ENCODE results near the gene TCTN2.

Gene TCTN2

GRCh38 chr12:123731596-123731995 is 60.7 kb downstream of the TCTN2 start:
- H4K5ac ChIP-seq (ENCODE audit: low read length): no peak overlapping the region
- H3K79me1 ChIP-seq (ENCODE audit: low read length): peaks cover 1% of the 10 kb centered on the region
- H3K23ac ChIP-seq (ENCODE audit: low read length): no peak overlapping the region
- H3K56ac ChIP-seq (ENCODE audit: low read length): peak overlapping the region; percentile 67
- no peak overlapping the region for H2BK5ac ChIP-seq (ENCODE audit: low read length)
- H3K18ac ChIP-seq (ENCODE audit: low read length): no peak overlapping the region
- no peak overlapping the region for H2BK15ac ChIP-seq (replicated peaks; ENCODE audit: low read depth)
- H2BK120ac ChIP-seq (ENCODE audit: low read depth, low read length): no peak overlapping the region
- H3K4me2 ChIP-seq (ENCODE audit: low read length): no peak overlapping the region
- peak; percentile 56 for DNase-seq
- no peak overlapping the region for H3K9ac ChIP-seq (ENCODE audit: low read length)
- H3K4me3 ChIP-seq (ENCODE audit: low read length): no peak overlapping the region
- no peak overlapping the region for H2AK5ac ChIP-seq (ENCODE audit: low read length)
- H3K79me2 ChIP-seq (ENCODE audit: control insufficient read depth, insufficient read depth, low read length): no peaks in the 10 kb centered on the region
- no peak overlapping the region for H3K4ac ChIP-seq (ENCODE audit: low read depth, low read length)
- WGBS (ENCODE audit: extremely low coverage, insufficient coverage, low lambda C conversion rate): no CpG with 5 or more reads among the region's 2 CpGs
- H3K36me3 ChIP-seq (ENCODE audit: control insufficient read depth, insufficient read depth, low read length): peaks cover 17% of the 10 kb centered on the region
- no peak overlapping the region for H4K8ac ChIP-seq (ENCODE audit: low read depth, low read length)
- H3K4me1 ChIP-seq (ENCODE audit: control insufficient read depth, low read depth, low read length): peaks cover 2% of the 10 kb centered on the region
- H3K27ac ChIP-seq (ENCODE audit: low read depth, low read length): peak overlapping the region; percentile 75
- no peaks in the 10 kb centered on the region for H3K27me3 ChIP-seq (ENCODE audit: insufficient read depth, low read length, poor library complexity)

DNA sequence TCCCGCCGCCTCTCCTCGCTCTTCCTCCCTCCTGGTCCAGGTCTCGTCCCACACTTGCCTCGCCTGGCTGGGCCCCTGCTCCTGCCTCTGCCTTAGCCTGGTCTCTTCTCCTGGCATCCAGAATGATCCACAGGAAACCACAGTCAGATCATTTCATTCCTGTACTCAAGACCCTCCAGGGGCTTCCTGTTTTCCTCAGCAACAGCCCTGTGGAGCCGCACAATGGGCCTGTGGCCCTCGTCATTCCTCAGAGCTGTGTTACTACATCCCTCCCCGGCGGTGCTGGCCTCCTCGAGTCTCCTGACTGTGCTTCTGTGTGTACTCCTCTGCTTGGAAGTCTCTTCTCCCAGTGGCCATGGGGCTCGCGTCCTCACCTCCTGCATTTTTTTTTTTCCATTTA is 61.3 kb downstream of the TCTN2 start:
- H3K56ac ChIP-seq (ENCODE audit: low read length): no peak overlapping the region
- DNase-seq: peak; percentile 47
- H3K79me1 ChIP-seq (ENCODE audit: low read length): peaks cover 1% of the 10 kb centered on the region
- no peak overlapping the region for H3K18ac ChIP-seq (ENCODE audit: low read length)
- whole genome bisulfite sequencing (ENCODE audit: extremely low coverage, insufficient coverage, low lambda C conversion rate): no CpG with 5 or more reads among the region's 12 CpGs
- H2BK15ac ChIP-seq (replicated peaks; ENCODE audit: low read depth): no peak overlapping the region
- no peak overlapping the region for H3K4me3 ChIP-seq (ENCODE audit: low read length)
- peaks cover 22% of the 10 kb centered on the region for H3K36me3 ChIP-seq (ENCODE audit: control insufficient read depth, insufficient read depth, low read length)
- H2BK120ac ChIP-seq (ENCODE audit: low read depth, low read length): no peak overlapping the region
- H3K23ac ChIP-seq (ENCODE audit: low read length): no peak overlapping the region
- H3K27ac ChIP-seq (ENCODE audit: low read depth, low read length): peak overlapping the region; percentile 75
- no peak overlapping the region for H3K4ac ChIP-seq (ENCODE audit: low read depth, low read length)
- no peak overlapping the region for H2AK5ac ChIP-seq (ENCODE audit: low read length)
- H4K5ac ChIP-seq (ENCODE audit: low read length): no peak overlapping the region
- no peak overlapping the region for H3K4me2 ChIP-seq (ENCODE audit: low read length)
- H2BK5ac ChIP-seq (ENCODE audit: low read length): no peak overlapping the region
- H3K79me2 ChIP-seq (ENCODE audit: control insufficient read depth, insufficient read depth, low read length): no peaks in the 10 kb centered on the region
- H3K27me3 ChIP-seq (ENCODE audit: insufficient read depth, low read length, poor library complexity): no peaks in the 10 kb centered on the region
- no peak overlapping the region for H3K9ac ChIP-seq (ENCODE audit: low read length)
- peaks cover 2% of the 10 kb centered on the region for H3K4me1 ChIP-seq (ENCODE audit: control insufficient read depth, low read depth, low read length)
- no peak overlapping the region for H4K8ac ChIP-seq (ENCODE audit: low read depth, low read length)

GRCh38 chr12:123733229-123733628 is 62.3 kb downstream of the TCTN2 start:
- Histone ChIP-seq H2AK5ac (ENCODE audit: low read length) (no peak overlapping the region), H2BK120ac (ENCODE audit: low read depth, low read length) (no peak overlapping the region), H3K36me3 (ENCODE audit: control insufficient read depth, insufficient read depth, low read length) (peaks cover 19% of the 10 kb centered on the region), H3K23ac (ENCODE audit: low read length) (no peak overlapping the region), H3K4me3 (ENCODE audit: low read length) (no peak overlapping the region), H3K4me1 (ENCODE audit: control insufficient read depth, low read depth, low read length) (peaks cover 2% of the 10 kb centered on the region), H2BK5ac (ENCODE audit: low read length) (no peak overlapping the region), H2BK15ac (replicated peaks; ENCODE audit: low read depth) (no peak overlapping the region), H3K9ac (ENCODE audit: low read length) (no peak overlapping the region), H3K79me2 (ENCODE audit: control insufficient read depth, insufficient read depth, low read length) (no peaks in the 10 kb centered on the region), H3K27me3 (ENCODE audit: insufficient read depth, low read length, poor library complexity) (no peaks in the 10 kb centered on the region), H3K18ac (ENCODE audit: low read length) (no peak overlapping the region), H3K4ac (ENCODE audit: low read depth, low read length) (no peak overlapping the region), H3K79me1 (ENCODE audit: low read length) (peaks cover 1% of the 10 kb centered on the region), H3K27ac (ENCODE audit: low read depth, low read length) (no peak overlapping the region), H3K56ac (ENCODE audit: low read length) (no peak overlapping the region), H4K5ac (ENCODE audit: low read length) (no peak overlapping the region), H3K4me2 (ENCODE audit: low read length) (no peak overlapping the region), H4K8ac (ENCODE audit: low read depth, low read length) (no peak overlapping the region)
- no CpG with 5 or more reads among the region's 10 CpGs for WGBS (ENCODE audit: extremely low coverage, insufficient coverage, low lambda C conversion rate)
- DNase-seq: no peak

DNA sequence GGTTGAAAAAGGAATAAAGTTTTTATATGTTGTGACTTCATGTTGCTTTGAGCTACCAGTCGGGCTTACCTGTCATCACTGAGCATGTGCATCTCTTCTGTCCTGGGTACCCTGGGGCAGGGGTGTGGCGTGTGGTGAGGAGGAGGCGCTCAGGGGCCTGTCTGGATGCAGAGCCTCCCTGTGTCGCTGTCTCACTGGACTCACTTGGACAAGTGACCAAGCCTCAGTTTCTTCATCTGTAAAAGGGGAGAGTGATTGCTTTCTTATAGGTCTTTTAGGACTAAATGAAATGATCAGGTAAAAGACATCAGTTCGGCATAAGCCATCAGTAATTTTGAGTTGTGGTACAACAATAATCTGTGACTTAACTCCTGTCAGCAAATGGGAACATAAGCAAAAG is 63.4 kb downstream of the TCTN2 start:
- H3K79me2 ChIP-seq (ENCODE audit: control insufficient read depth, insufficient read depth, low read length): no peaks in the 10 kb centered on the region
- H3K4ac ChIP-seq (ENCODE audit: low read depth, low read length): no peak overlapping the region
- no peak overlapping the region for H3K27ac ChIP-seq (ENCODE audit: low read depth, low read length)
- no peak for DNase-seq
- no peak overlapping the region for H4K5ac ChIP-seq (ENCODE audit: low read length)
- no peak overlapping the region for H4K8ac ChIP-seq (ENCODE audit: low read depth, low read length)
- H2BK5ac ChIP-seq (ENCODE audit: low read length): no peak overlapping the region
- no peak overlapping the region for H2AK5ac ChIP-seq (ENCODE audit: low read length)
- no peak overlapping the region for H3K56ac ChIP-seq (ENCODE audit: low read length)
- H3K4me1 ChIP-seq (ENCODE audit: control insufficient read depth, low read depth, low read length): peaks cover 2% of the 10 kb centered on the region
- no peak overlapping the region for H3K23ac ChIP-seq (ENCODE audit: low read length)
- peaks cover 23% of the 10 kb centered on the region for H3K36me3 ChIP-seq (ENCODE audit: control insufficient read depth, insufficient read depth, low read length)
- WGBS (ENCODE audit: extremely low coverage, insufficient coverage, low lambda C conversion rate): no CpG with 5 or more reads among the region's 5 CpGs
- no peak overlapping the region for H3K4me3 ChIP-seq (ENCODE audit: low read length)
- no peak overlapping the region for H3K18ac ChIP-seq (ENCODE audit: low read length)
- H3K27me3 ChIP-seq (ENCODE audit: insufficient read depth, low read length, poor library complexity): no peaks in the 10 kb centered on the region
- peaks cover under 1% of the 10 kb centered on the region for H3K79me1 ChIP-seq (ENCODE audit: low read length)
- no peak overlapping the region for H3K9ac ChIP-seq (ENCODE audit: low read length)
- no peak overlapping the region for H2BK15ac ChIP-seq (replicated peaks; ENCODE audit: low read depth)
- H3K4me2 ChIP-seq (ENCODE audit: low read length): no peak overlapping the region
- H2BK120ac ChIP-seq (ENCODE audit: low read depth, low read length): no peak overlapping the region

DNA sequence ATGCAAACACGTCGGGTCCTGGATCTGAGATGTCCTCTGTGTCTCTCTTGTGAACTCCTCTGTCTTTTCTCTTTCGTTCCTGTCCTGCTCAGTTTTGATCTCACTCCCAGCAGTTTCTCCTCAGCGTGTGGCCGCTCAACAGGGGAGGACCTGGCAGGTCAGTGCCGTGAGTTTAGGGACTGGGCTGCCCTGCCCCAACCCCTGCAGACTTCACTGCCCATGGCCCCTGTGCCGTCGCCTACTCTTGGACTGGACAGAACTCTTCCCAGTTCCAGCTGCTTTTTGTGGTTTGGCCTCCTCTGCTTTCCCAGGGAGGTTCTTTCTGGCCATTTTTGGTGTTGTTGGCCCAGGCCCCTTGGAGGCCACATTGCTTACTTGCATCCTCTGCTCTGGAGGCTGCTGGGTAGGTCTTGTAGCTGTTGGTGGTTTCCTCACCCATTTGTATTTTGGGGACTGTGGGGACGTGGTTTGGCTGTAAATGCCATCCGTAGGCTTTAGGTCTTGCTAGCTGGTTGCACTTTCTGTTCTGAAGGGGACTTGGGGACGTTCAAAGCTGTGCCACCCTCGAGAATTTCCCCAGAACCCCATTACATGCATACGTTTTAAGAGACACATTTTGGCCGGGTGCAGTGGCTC is 71.1 kb downstream of the TCTN2 start:
- Histone ChIP-seq H3K4me3 (ENCODE audit: low read length) (no peak overlapping the region), H4K8ac (ENCODE audit: low read depth, low read length) (no peak overlapping the region), H3K4ac (ENCODE audit: low read depth, low read length) (no peak overlapping the region), H3K4me1 (ENCODE audit: control insufficient read depth, low read depth, low read length) (no peaks in the 10 kb centered on the region), H3K4me2 (ENCODE audit: low read length) (no peak overlapping the region), H3K79me1 (ENCODE audit: low read length) (no peaks in the 10 kb centered on the region), H3K79me2 (ENCODE audit: control insufficient read depth, insufficient read depth, low read length) (no peaks in the 10 kb centered on the region), H3K27me3 (ENCODE audit: insufficient read depth, low read length, poor library complexity) (no peaks in the 10 kb centered on the region), H3K23ac (ENCODE audit: low read length) (no peak overlapping the region), H4K5ac (ENCODE audit: low read length) (no peak overlapping the region), H3K18ac (ENCODE audit: low read length) (no peak overlapping the region), H3K27ac (ENCODE audit: low read depth, low read length) (peak overlapping the region; percentile 30), H3K56ac (ENCODE audit: low read length) (no peak overlapping the region), H2BK15ac (replicated peaks; ENCODE audit: low read depth) (no peak overlapping the region), H3K36me3 (ENCODE audit: control insufficient read depth, insufficient read depth, low read length) (peaks cover 20% of the 10 kb centered on the region), H2AK5ac (ENCODE audit: low read length) (no peak overlapping the region), H2BK120ac (ENCODE audit: low read depth, low read length) (no peak overlapping the region), H2BK5ac (ENCODE audit: low read length) (no peak overlapping the region), H3K9ac (ENCODE audit: low read length) (no peak overlapping the region)
- no CpG with 5 or more reads among the region's 14 CpGs for WGBS (ENCODE audit: extremely low coverage, insufficient coverage, low lambda C conversion rate)
- DNase-seq: no peak

DNA sequence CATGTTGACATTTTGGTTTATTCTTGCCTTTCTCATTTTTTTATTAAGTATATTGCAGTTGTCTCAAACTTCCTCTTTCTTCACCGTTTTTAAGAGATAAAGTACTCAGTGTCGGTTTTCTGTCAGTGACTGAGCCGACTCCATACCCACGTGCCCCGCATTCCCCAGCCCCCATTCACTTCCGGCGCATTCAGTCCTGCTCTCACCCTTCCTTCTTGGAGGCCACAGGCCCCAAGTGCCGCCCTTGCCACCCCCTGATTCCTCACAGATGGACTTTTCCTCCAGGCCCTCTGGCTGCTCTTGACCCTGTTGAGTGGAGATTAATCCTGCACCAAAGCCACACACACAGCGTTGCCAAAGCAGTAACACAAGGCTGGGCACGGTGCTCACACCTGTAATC is 72.1 kb downstream of the TCTN2 start:
- no peak overlapping the region for H2AK5ac ChIP-seq (ENCODE audit: low read length)
- H3K56ac ChIP-seq (ENCODE audit: low read length): no peak overlapping the region
- no peak overlapping the region for H3K4me2 ChIP-seq (ENCODE audit: low read length)
- no peaks in the 10 kb centered on the region for H3K27me3 ChIP-seq (ENCODE audit: insufficient read depth, low read length, poor library complexity)
- H4K5ac ChIP-seq (ENCODE audit: low read length): no peak overlapping the region
- no peak overlapping the region for H2BK5ac ChIP-seq (ENCODE audit: low read length)
- H3K18ac ChIP-seq (ENCODE audit: low read length): no peak overlapping the region
- peaks cover 16% of the 10 kb centered on the region for H3K36me3 ChIP-seq (ENCODE audit: control insufficient read depth, insufficient read depth, low read length)
- WGBS (ENCODE audit: extremely low coverage, insufficient coverage, low lambda C conversion rate): no CpG with 5 or more reads among the region's 10 CpGs
- H4K8ac ChIP-seq (ENCODE audit: low read depth, low read length): no peak overlapping the region
- DNase-seq: no peak
- H3K23ac ChIP-seq (ENCODE audit: low read length): no peak overlapping the region
- H3K4me3 ChIP-seq (ENCODE audit: low read length): no peak overlapping the region
- H3K79me1 ChIP-seq (ENCODE audit: low read length): no peaks in the 10 kb centered on the region
- H3K4me1 ChIP-seq (ENCODE audit: control insufficient read depth, low read depth, low read length): no peaks in the 10 kb centered on the region
- no peak overlapping the region for H2BK120ac ChIP-seq (ENCODE audit: low read depth, low read length)
- no peaks in the 10 kb centered on the region for H3K79me2 ChIP-seq (ENCODE audit: control insufficient read depth, insufficient read depth, low read length)
- H2BK15ac ChIP-seq (replicated peaks; ENCODE audit: low read depth): no peak overlapping the region
- H3K9ac ChIP-seq (ENCODE audit: low read length): no peak overlapping the region
- H3K4ac ChIP-seq (ENCODE audit: low read depth, low read length): no peak overlapping the region
- no peak overlapping the region for H3K27ac ChIP-seq (ENCODE audit: low read depth, low read length)

Data from mesendoderm (in vitro differentiated cells).